Endothelial cell of umbilical vein (primary cell): Measurements from ENCODE around the gene DIAPH1. TPM values are rescaled to one million over a fixed set of nuclear protein-coding genes. Genes with fewer than 3 reads are reported as not detected.

ENCODE experiments used
- BruUV-seq: library from RNA; stranded (reverse); fragments of 400-500 nt; replicated peaks from 2 replicates; lab custom pipeline; 2021; lab: Mats Ljungman, UMichigan
- CTCF ChIA-PET: fragments of 300-600, 350-600 bp; sonication (Branson Sonifier 250); formaldehyde crosslinking; loops from one replicate; lab custom pipeline; 2021; ENCODE audit warnings: antibody characterized with exemption, inconsistent platforms; lab: Charles Lee
- POLR2A ChIA-PET: fragments of 300-600, 350-600 bp; sonication (Branson Sonifier 250); formaldehyde crosslinking; loops from one replicate; lab custom pipeline; 2021; ENCODE audit warnings: antibody characterized with exemption, inconsistent platforms; lab: Charles Lee
- DNase-seq: peaks from one replicate; pipeline ENCODE4 v3.0.0-alpha.2; 2011; ENCODE audit warnings: low read depth, low spot score
- FAIRE-seq: peaks from 2 replicates; lab custom pipeline; 2011; peaks lifted over from hg19 to GRCh38; lab: Jason Lieb, UNC
- H2AFZ ChIP-seq: 2 replicates; pipeline ENCODE4 v1.6.0; 2012; ENCODE audit warnings: low read depth, low read length, control low read depth, inconsistent platforms
- H3K27ac ChIP-seq: 2 replicates; pipeline ENCODE4 v1.5.1; 2011; ENCODE audit warnings: low read depth, mild to moderate bottlenecking, control low read depth, low read length, moderate library complexity; ENCODE audit not compliant: insufficient read depth
- H3K27me3 ChIP-seq, 2 experiments: 2 replicates each; pipeline versions ENCODE4 v1.6.0 to v1.6.1; 2011; ENCODE audit warnings: low read length in 2 of 2, mixed read lengths in 1 of 2; ENCODE audit not compliant: control insufficient read depth in 2 of 2, insufficient read depth in 2 of 2
- H3K36me3 ChIP-seq, 2 experiments: 2 replicates in 1 of 2; 3 replicates in 1 of 2; pipeline ENCODE4 v1.5.1; 2011; ENCODE audit warnings: low read length in 2 of 2, mild to moderate bottlenecking in 1 of 2, moderate library complexity in 1 of 2; ENCODE audit not compliant: control insufficient read depth in 2 of 2, insufficient read depth in 2 of 2; ENCODE audit errors: extremely low read depth in 1 of 2
- H3K4me1 ChIP-seq: 3 replicates; pipeline ENCODE4 v1.5.1; 2011; ENCODE audit warnings: mild to moderate bottlenecking, low read length; ENCODE audit not compliant: control insufficient read depth, insufficient read depth; ENCODE audit errors: extremely low read depth
- H3K4me2 ChIP-seq: 2 replicates; pipeline ENCODE4 v1.6.1; 2011; ENCODE audit warnings: low read length, control low read depth, mixed read lengths; ENCODE audit not compliant: insufficient read depth
- H3K4me3 ChIP-seq, 3 experiments: fragments of 200-600 bp in 1 of 3; sonication (generic), shearing (Covaris generic) in 1 of 3; replicated peaks in 1 of 3; 2 replicates each; pipeline ENCODE4 v1.5.1; 2011 to 2016; ENCODE audit warnings: control low read depth in 3 of 3, low read length in 3 of 3, mild to moderate bottlenecking in 2 of 3, inconsistent platforms in 1 of 3, low read depth in 1 of 3, moderate library complexity in 1 of 3; ENCODE audit not compliant: insufficient read depth in 1 of 3
- H3K79me2 ChIP-seq: 2 replicates; pipeline ENCODE4 v1.6.0; 2012; ENCODE audit warnings: low read length, inconsistent platforms; ENCODE audit not compliant: control insufficient read depth, insufficient read depth
- H3K9ac ChIP-seq: replicated peaks from 2 replicates; pipeline ENCODE3; 2011; ENCODE audit warnings: low read length, control low read depth; ENCODE audit not compliant: insufficient read depth; ENCODE audit errors: extremely low read depth
- H3K9me1 ChIP-seq: replicated peaks from 3 replicates; pipeline ENCODE4 v1.6.0; 2011; ENCODE audit warnings: mild to moderate bottlenecking, low read length; ENCODE audit not compliant: control insufficient read depth, insufficient read depth; ENCODE audit errors: extremely low read depth
- H3K9me3 ChIP-seq: replicated peaks from 2 replicates; pipeline ENCODE4 v1.5.1; 2012; ENCODE audit warnings: low read length, inconsistent platforms; ENCODE audit not compliant: control insufficient read depth, insufficient read depth
- H4K20me1 ChIP-seq: replicated peaks from 2 replicates; pipeline ENCODE3; 2011; ENCODE audit warnings: mild to moderate bottlenecking, low read length; ENCODE audit not compliant: control insufficient read depth, insufficient read depth; ENCODE audit errors: extremely low read depth
- EZH2 ChIP-seq: IDR thresholded peaks from 2 replicates; pipeline ENCODE4 v1.6.1; 2012; ENCODE audit warnings: borderline replicate concordance, low read depth, mild to moderate bottlenecking, moderate library complexity, low read length, inconsistent platforms; ENCODE audit not compliant: severe bottlenecking
- FOS ChIP-seq: IDR thresholded peaks from 2 replicates; pipeline ENCODE4 v1.6.1; 2011; ENCODE audit warnings: mild to moderate bottlenecking, low read length, moderate library complexity, borderline replicate concordance; ENCODE audit not compliant: insufficient read depth
- GATA2 ChIP-seq: IDR thresholded peaks from 2 replicates; pipeline ENCODE4 v1.7.0; 2011; ENCODE audit warnings: low read depth, mild to moderate bottlenecking, moderate library complexity, mixed read lengths, low read length; ENCODE audit not compliant: insufficient read length, insufficient read depth
- MAX ChIP-seq: IDR thresholded peaks from 2 replicates; pipeline ENCODE4 v1.6.1; 2011; ENCODE audit not compliant: insufficient read depth, insufficient read length
- MYC ChIP-seq: IDR thresholded peaks from one replicate; pipeline ENCODE4 v1.6.1; 2011; ENCODE audit warnings: mild to moderate bottlenecking, low read depth, low read length
- POLR2A ChIP-seq: IDR thresholded peaks from 2 replicates; pipeline ENCODE4 v1.6.1; 2012; ENCODE audit warnings: low read depth, mild to moderate bottlenecking, control low read depth, low read length
- POLR2AphosphoS5 ChIP-seq: IDR thresholded peaks from 2 replicates; pipeline ENCODE4 v1.6.1; 2012; ENCODE audit warnings: low read depth, mild to moderate bottlenecking, control low read depth, low read length, moderate library complexity; ENCODE audit not compliant: insufficient read depth
- dilution Hi-C: fragments of 300-500 bp; cut with MboI; formaldehyde crosslinking; loops from one replicate; pipeline ENCODE4 v1.15.0; 2019; ENCODE audit warnings: low sequenced_read_pairs; ENCODE audit not compliant: extremely low pct_ligation_motif_present
- intact Hi-C: fragments of 100-400 bp; cut with micrococcal nuclease; formaldehyde crosslinking; loops from one replicate; pipeline ENCODE4 v1.10.0; 2022
- polyA plus RNA-seq, 4 experiments: library from polyadenylated mRNA; depleted of rRNA in 3 of 4; stranded (reverse) in 3 of 4; unstranded in 1 of 4; fragments of >200 nt; gene quantifications; 2 replicates each; pipeline versions ENCODE4 v1.2.1 to v1.2.3, GENCODE V29; 2011 to 2012; ENCODE audit warnings: missing spikeins in 1 of 4
- total RNA-seq: library from RNA; stranded (reverse); gene quantifications from 2 replicates; pipeline ENCODE4 v1.2.3, GENCODE V29; 2021

DIAPH1 gene
- total and polyA plus RNA-seq, 2 donors (not counting 3 experiments of a cell fraction or from before 2014, with no cell fraction given) = 68.6 to 105 TPM

GRCh38 chr5:141511771-141512325 is 107.0 kb downstream of the DIAPH1 start:
- no TSS peak for BruUV-seq
- no peaks in the 10 kb centered on the region for H3K79me2 ChIP-seq
- no peaks in the 10 kb centered on the region for H3K9me1 ChIP-seq
- H3K27me3 ChIP-seq = no peaks in the 10 kb centered on the region
- H2AFZ ChIP-seq = no peak overlapping the region
- CTCF ChIA-PET = interaction anchor here (0.6 to 9.8 kb wide), 13 partner anchors 10 to 173 kb away, joined by 3 to 158 read pairs (median 13); partner anchors contain the start of genes PCDHGA11, PCDHGA12, PCDHGA2 and PCDHGC3
- H3K4me3 ChIP-seq = no peak overlapping the region
- intact Hi-C loops = loop anchor here (1.0 to 2.0 kb wide), 2 partner anchors 36 to 49 kb away; no protein-coding TSS in a partner anchor
- no peak overlapping the region for H3K9ac ChIP-seq
- FAIRE-seq (no peak), DNase-seq (no peak)
- dilution Hi-C loops = no loop called here
- TF ChIP-seq POLR2A = no peak
- no peak for TF ChIP-seq MYC
- no peak for TF ChIP-seq POLR2AphosphoS5
- TF ChIP-seq GATA2 = no peak
- no peak for TF ChIP-seq FOS
- TF ChIP-seq MAX = no peak
- no peak for TF ChIP-seq EZH2
- peaks cover 2 to 9% of the 10 kb centered on the region in 2 experiments for H3K36me3 ChIP-seq
- peaks cover 31% of the 10 kb centered on the region for H3K4me1 ChIP-seq
- no peak overlapping the region for H3K4me2 ChIP-seq
- no peaks in the 10 kb centered on the region for H4K20me1 ChIP-seq
- no peaks in the 10 kb centered on the region for H3K9me3 ChIP-seq
- POLR2A ChIA-PET = no interaction called here
- no peak overlapping the region for H3K27ac ChIP-seq
